Activated T-cell treated with anti-CD3 and anti-CD28 coated beads, Interleukin-2, amount 50 U/mL, for 24 hours (primary cell): Measurements from ENCODE around the gene PNISR.

Source experiments
- DNase-seq: peaks from one replicate; pipeline ENCODE4 v3.0.0-alpha.2; 2020
- H3K27ac Mint-ChIP-seq: 2 replicates; pipeline ENCODE4 v1.8.0; 2020; ENCODE audit warnings: mild to moderate bottlenecking, mixed read lengths
- H3K27me3 Mint-ChIP-seq: 2 replicates; pipeline ENCODE4 v1.8.0; 2020; ENCODE audit warnings: mixed read lengths
- H3K36me3 Mint-ChIP-seq: 2 replicates; pipeline ENCODE4 v1.8.0; 2020; ENCODE audit warnings: low read depth, mixed read lengths
- H3K4me1 Mint-ChIP-seq: 2 replicates; pipeline ENCODE4 v1.8.0; 2020; ENCODE audit warnings: low read depth, mixed read lengths
- H3K4me3 Mint-ChIP-seq: 2 replicates; pipeline ENCODE4 v1.8.0; 2020; ENCODE audit warnings: mild to moderate bottlenecking, moderate library complexity, mixed read lengths
- H3K9me3 Mint-ChIP-seq: 2 replicates; pipeline ENCODE4 v1.8.0; 2020; ENCODE audit warnings: mixed read lengths

Gene PNISR

GRCh38 chr6:99369533-99369932, 55.6 kb downstream of the PNISR start:
- H3K27me3 Mint-ChIP-seq, result no peaks in the 10 kb centered on the region
- DNase-seq, result no peak
- no peak overlapping the region for H3K4me3 Mint-ChIP-seq
- H3K36me3 Mint-ChIP-seq, result peaks cover 19% of the 10 kb centered on the region
- peaks cover under 1% of the 10 kb centered on the region for H3K4me1 Mint-ChIP-seq
- H3K9me3 Mint-ChIP-seq, result no peaks in the 10 kb centered on the region
- H3K27ac Mint-ChIP-seq, result no peak overlapping the region

- Mint-ChIP-seq H3K27me3 (peaks cover under 1% of the 10 kb centered on the region), H3K36me3 (peaks cover 13% of the 10 kb centered on the region), H3K4me1 (peaks cover 19% of the 10 kb centered on the region), H3K27ac (no peak overlapping the region), H3K9me3 (no peaks in the 10 kb centered on the region), H3K4me3 (no peak overlapping the region)
- no peak for DNase-seq
Measured at GRCh38 chr6:99366852-99367251, 58.3 kb downstream of the PNISR start.

- no peak overlapping the region for H3K4me3 Mint-ChIP-seq
- H3K36me3 Mint-ChIP-seq, result peaks cover 2% of the 10 kb centered on the region
- H3K27me3 Mint-ChIP-seq, result peaks cover 27% of the 10 kb centered on the region
- no peak for DNase-seq
- peaks cover 23% of the 10 kb centered on the region for H3K4me1 Mint-ChIP-seq
- no peaks in the 10 kb centered on the region for H3K9me3 Mint-ChIP-seq
- H3K27ac Mint-ChIP-seq, result peak overlapping the region; percentile 77
Measured at GRCh38 chr6:99364026-99364425, 61.1 kb downstream of the PNISR start.

GRCh38 chr6:99362678-99363268, 62.3 kb downstream of the PNISR start:
- Mint-ChIP-seq H3K9me3 (no peaks in the 10 kb centered on the region), H3K36me3 (no peaks in the 10 kb centered on the region), H3K4me1 (peaks cover 23% of the 10 kb centered on the region), H3K4me3 (no peak overlapping the region), H3K27ac (peak overlapping the region; percentile 83), H3K27me3 (peaks cover 30% of the 10 kb centered on the region)
- no peak for DNase-seq

- Mint-ChIP-seq H3K27ac (no peak overlapping the region), H3K4me1 (peaks cover 23% of the 10 kb centered on the region), H3K27me3 (peaks cover 52% of the 10 kb centered on the region), H3K9me3 (no peaks in the 10 kb centered on the region), H3K4me3 (no peak overlapping the region), H3K36me3 (no peaks in the 10 kb centered on the region)
- no peak for DNase-seq
Measured at GRCh38 chr6:99359800-99360199, 65.3 kb downstream of the PNISR start.

DNA sequence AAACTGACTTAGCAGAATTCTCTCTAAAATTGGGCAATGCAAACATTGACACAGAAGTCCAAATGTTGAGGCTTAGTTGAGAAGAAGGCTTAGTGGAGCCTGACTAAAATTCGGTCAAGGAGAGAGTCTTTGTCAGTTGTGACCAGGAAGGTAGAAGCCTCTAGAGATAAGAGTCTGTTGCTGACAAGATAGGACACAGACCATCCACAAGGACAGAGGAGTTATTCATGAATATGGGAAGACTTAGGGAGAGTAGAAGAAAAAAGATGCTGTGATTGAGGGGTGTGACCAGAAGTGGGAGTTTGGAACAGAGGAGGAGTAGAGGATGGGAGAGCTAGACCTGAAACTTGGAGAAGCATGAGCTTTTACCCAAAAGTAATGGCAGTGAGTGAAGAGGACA, 68.5 kb downstream of the PNISR start:
- Mint-ChIP-seq H3K27ac (no peak overlapping the region), H3K4me1 (peaks cover 2% of the 10 kb centered on the region), H3K9me3 (no peaks in the 10 kb centered on the region), H3K27me3 (peaks cover 75% of the 10 kb centered on the region), H3K36me3 (no peaks in the 10 kb centered on the region), H3K4me3 (no peak overlapping the region)
- no peak for DNase-seq

DNA sequence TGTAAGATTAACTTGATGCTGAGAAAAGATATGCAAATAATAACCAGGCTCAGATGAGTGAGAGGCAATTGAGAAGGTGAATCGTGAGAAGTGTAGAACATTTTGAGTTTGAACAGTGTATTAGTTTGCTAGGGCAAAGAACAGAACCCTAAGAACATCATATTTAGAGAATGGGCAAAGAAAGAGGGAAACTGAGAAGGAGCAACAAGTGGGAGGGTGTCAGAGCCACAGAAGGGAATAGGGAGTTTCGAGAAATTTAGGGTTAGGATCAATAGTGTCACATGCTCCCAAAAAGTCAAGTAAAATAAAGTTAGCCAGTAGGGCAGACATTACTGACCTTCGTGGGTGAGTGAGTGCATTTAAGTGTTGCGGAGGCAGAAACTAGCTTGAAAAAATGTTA, 70.1 kb downstream of the PNISR start:
- H3K36me3 Mint-ChIP-seq, result no peaks in the 10 kb centered on the region
- H3K27ac Mint-ChIP-seq, result no peak overlapping the region
- peaks cover 75% of the 10 kb centered on the region for H3K27me3 Mint-ChIP-seq
- DNase-seq, result no peak
- H3K9me3 Mint-ChIP-seq, result no peaks in the 10 kb centered on the region
- peaks cover 2% of the 10 kb centered on the region for H3K4me1 Mint-ChIP-seq
- no peak overlapping the region for H3K4me3 Mint-ChIP-seq

DNA sequence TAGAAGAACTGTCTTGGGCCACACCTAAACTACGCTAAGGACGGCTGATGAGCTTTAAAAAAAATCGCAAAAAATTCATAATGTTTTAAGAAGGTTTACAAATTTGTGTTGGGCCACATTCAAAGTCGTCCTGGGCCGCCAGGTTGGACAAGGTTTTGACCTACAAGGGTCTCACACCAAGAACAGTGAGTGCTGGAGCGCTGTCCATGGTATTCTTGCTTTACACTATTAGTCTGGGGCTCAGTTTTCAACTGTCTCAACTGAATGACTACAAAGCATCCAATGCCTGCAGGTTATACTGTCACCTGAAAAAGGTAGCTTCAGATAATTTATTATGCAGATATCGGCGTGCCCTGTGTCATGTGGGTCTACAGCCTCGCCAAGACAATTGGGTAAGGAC, 72.0 kb downstream of the PNISR start:
- H3K4me1 Mint-ChIP-seq, result peaks cover 5% of the 10 kb centered on the region
- H3K27ac Mint-ChIP-seq, result no peak overlapping the region
- peaks cover 79% of the 10 kb centered on the region for H3K27me3 Mint-ChIP-seq
- no peak overlapping the region for H3K4me3 Mint-ChIP-seq
- H3K36me3 Mint-ChIP-seq, result no peaks in the 10 kb centered on the region
- no peak for DNase-seq
- no peaks in the 10 kb centered on the region for H3K9me3 Mint-ChIP-seq

DNA sequence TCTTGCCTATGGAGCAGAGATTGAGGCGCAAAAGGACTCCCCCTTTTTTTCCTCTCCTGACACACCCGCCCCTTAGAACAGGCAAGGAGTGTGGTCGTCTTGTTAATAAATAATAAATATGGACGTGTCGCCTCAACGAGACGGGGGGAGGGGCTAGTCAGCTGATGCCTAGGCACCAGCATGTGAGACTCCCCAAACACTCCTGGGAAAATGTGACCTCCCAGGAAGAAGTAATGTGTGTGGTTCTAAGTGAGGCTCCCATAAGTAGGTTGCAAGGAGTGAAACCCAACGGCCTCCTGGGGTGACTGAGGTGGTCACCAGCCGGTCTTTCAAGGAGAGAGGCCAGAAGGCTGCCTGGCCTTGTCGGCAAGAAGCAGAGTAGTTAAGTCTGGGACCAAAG, 74.5 kb downstream of the PNISR start:
- Mint-ChIP-seq H3K4me3 (no peak overlapping the region), H3K27me3 (peaks cover 82% of the 10 kb centered on the region), H3K27ac (no peak overlapping the region), H3K9me3 (no peaks in the 10 kb centered on the region), H3K4me1 (peaks cover 5% of the 10 kb centered on the region), H3K36me3 (no peaks in the 10 kb centered on the region)
- no peak for DNase-seq

- no peak for DNase-seq
- no peaks in the 10 kb centered on the region for H3K36me3 Mint-ChIP-seq
- H3K27ac Mint-ChIP-seq, result no peak within 1 kb of the TSS
- no peaks in the 10 kb centered on the region for H3K9me3 Mint-ChIP-seq
- H3K4me1 Mint-ChIP-seq, result peaks cover 7% of the 10 kb centered on the region
- H3K4me3 Mint-ChIP-seq, result peak within 1 kb of the TSS; percentile 43
- H3K27me3 Mint-ChIP-seq, result peaks cover 81% of the 10 kb centered on the region
Measured at GRCh38 chr6:99349171-99350141, 75.7 kb downstream of the PNISR start, which contains the start of gene FAXC. Gene FAXC (minus strand): TSS chr6:99349674. CDS start chr6:99349372, 302 bp downstream.

- Mint-ChIP-seq H3K27ac (no peak overlapping the region), H3K9me3 (no peaks in the 10 kb centered on the region), H3K36me3 (no peaks in the 10 kb centered on the region), H3K27me3 (peaks cover 84% of the 10 kb centered on the region), H3K4me3 (peak overlapping the region; percentile 43), H3K4me1 (peaks cover 11% of the 10 kb centered on the region)
- DNase-seq, result no peak
Measured at GRCh38 chr6:99348288-99349170, 76.6 kb downstream of the PNISR start.
